HepG2 (cell line): ENCODE results near the gene ASB5. TPM values are rescaled to one million over a fixed set of nuclear protein-coding genes. Genes with fewer than 3 reads are reported as not detected.

Experiments
- ATAC-seq: fragments of 200-7000 bp; cut with Tn5 transposase; 3 replicates; pipeline ENCODE4 v1.9.1; 2020; ENCODE audit warnings: mild to moderate bottlenecking, moderate library complexity
- BruUV-seq: library from RNA; stranded (reverse); fragments of 400-500 nt; replicated peaks from 2 replicates; lab custom pipeline; 2021; lab: Mats Ljungman, UMichigan
- CTCF ChIA-PET: fragments of 300-600 bp; formaldehyde crosslinking; extraction: SDS; loops from one replicate; lab custom pipeline; 2021; ENCODE audit warnings: low total read pairs, inconsistent platforms, low intra/inter-chr PET ratio; lab: Yijun Ruan, JAX
- POLR2A ChIA-PET: fragments of 350-600 bp; sonication (Branson Sonifier 250); formaldehyde crosslinking; loops from one replicate; lab custom pipeline; 2020; ENCODE audit warnings: antibody characterized with exemption, inconsistent platforms; lab: Yijun Ruan, JAX
- DNase-seq: peaks from one replicate; pipeline ENCODE4 v3.0.0-alpha.2; 2015; ENCODE audit warnings: low spot score
- FAIRE-seq: peaks from 3 replicates; lab custom pipeline; 2011; peaks lifted over from hg19 to GRCh38; lab: Jason Lieb, UNC
- H2AFZ ChIP-seq: one replicate; pipeline ENCODE4 v1.6.1; 2011; ENCODE audit warnings: low read length, inconsistent platforms
- H3K27ac ChIP-seq: fragments of 300-600 bp; 3 replicates; pipeline ENCODE4 v1.8.0; 2011; ENCODE audit warnings: mixed run types, mild to moderate bottlenecking, mixed read lengths, low read length, inconsistent platforms; ENCODE audit not compliant: insufficient read depth; ENCODE audit errors: extremely low read length
- H3K27me3 ChIP-seq, 2 experiments: fragments of 200-600 bp in 1 of 2; 2 replicates in 1 of 2; 3 replicates in 1 of 2; pipeline versions ENCODE4 v1.6.0 to v1.8.0; 2011; ENCODE audit warnings: low read length in 2 of 2, mild to moderate bottlenecking in 2 of 2, moderate library complexity in 2 of 2, inconsistent platforms in 1 of 2; ENCODE audit not compliant: insufficient read depth in 2 of 2, control insufficient read depth in 1 of 2
- H3K36me3 ChIP-seq, 2 experiments: fragments of 200-600 bp in 1 of 2; replicated peaks in 1 of 2; 2 replicates in 1 of 2; 3 replicates in 1 of 2; pipeline versions ENCODE4 v1.5.1 to v1.8.0; 2011; ENCODE audit warnings: low read length in 2 of 2, inconsistent platforms in 1 of 2; ENCODE audit not compliant: insufficient read depth in 2 of 2, control insufficient read depth in 1 of 2
- H3K4me1 ChIP-seq: 2 replicates; pipeline ENCODE4 v1.5.1; 2012; ENCODE audit warnings: low read length, inconsistent platforms; ENCODE audit not compliant: insufficient read depth
- H3K4me2 ChIP-seq: 2 replicates; pipeline ENCODE4 v1.6.0; 2011; ENCODE audit warnings: low read depth, low read length, inconsistent platforms
- H3K4me3 ChIP-seq, 3 experiments: fragments of 200-600 bp in 1 of 3; sonication (generic), shearing (Covaris generic) in 1 of 3; replicated peaks in 1 of 3; 2 replicates each; pipeline ENCODE4 v1.5.1; 2011 to 2016; ENCODE audit warnings: low read length in 3 of 3, inconsistent platforms in 2 of 3, low read depth in 2 of 3, mild to moderate bottlenecking in 2 of 3, control low read depth in 1 of 3, mixed read lengths in 1 of 3; ENCODE audit not compliant: insufficient read depth in 1 of 3
- H3K79me2 ChIP-seq: one replicate; pipeline ENCODE4 v1.6.1; 2011; ENCODE audit warnings: low read length, inconsistent platforms; ENCODE audit not compliant: insufficient read depth
- H3K9ac ChIP-seq: 2 replicates; pipeline ENCODE4 v1.6.0; 2011; ENCODE audit warnings: mild to moderate bottlenecking, low read depth, low read length, inconsistent platforms; ENCODE audit not compliant: insufficient read depth
- H3K9me3 ChIP-seq: 2 replicates; pipeline ENCODE4 v1.5.1; 2012; ENCODE audit warnings: mild to moderate bottlenecking, low read length
- H4K20me1 ChIP-seq: 2 replicates; pipeline ENCODE4 v1.6.0; 2011; ENCODE audit warnings: inconsistent platforms, mild to moderate bottlenecking, low read length, moderate library complexity; ENCODE audit not compliant: insufficient read depth
- ERF ChIP-seq: IDR thresholded peaks from 2 replicates; pipeline ENCODE4 v1.6.1; 2018; ENCODE audit warnings: missing biosample characterization, missing genetic modification reagents
- HNF4A ChIP-seq: sonication (generic); formaldehyde crosslinking; IDR thresholded peaks from 2 replicates; pipeline ENCODE4 v1.4.0; 2020; ENCODE audit warnings: missing genetic modification reagents
- KDM3A ChIP-seq: IDR thresholded peaks from 2 replicates; pipeline ENCODE4 v1.6.1; 2018; ENCODE audit warnings: low read depth, missing compliant biosample characterization
- POLR2G ChIP-seq: fragments of 200-400 bp; formaldehyde crosslinking; IDR thresholded peaks from 2 replicates; pipeline ENCODE4 v1.6.1; 2018; ENCODE audit warnings: mild to moderate bottlenecking, low read depth, low read length, moderate library complexity
- SALL2 ChIP-seq: sonication (generic); formaldehyde crosslinking; IDR thresholded peaks from 2 replicates; pipeline ENCODE4 v1.8.1; 2023; ENCODE audit warnings: mild to moderate bottlenecking, missing genetic modification reagents, inconsistent platforms
- SNAI1 ChIP-seq: sonication (generic); formaldehyde crosslinking; IDR thresholded peaks from 2 replicates; pipeline ENCODE4 v1.5.0; 2020; ENCODE audit warnings: mild to moderate bottlenecking, missing genetic modification reagents, borderline replicate concordance
- TAF15 ChIP-seq: fragments of 200-400 bp; formaldehyde crosslinking; IDR thresholded peaks from one replicate; pipeline ENCODE4 v1.6.1; 2018; ENCODE audit warnings: mild to moderate bottlenecking, low read depth, low read length; ENCODE audit not compliant: poor library complexity, severe bottlenecking
- TRIM24 ChIP-seq: sonication (generic); formaldehyde crosslinking; IDR thresholded peaks from 2 replicates; pipeline ENCODE4 v1.8.0; 2022; ENCODE audit warnings: mild to moderate bottlenecking, missing genetic modification reagents
- ZKSCAN8 ChIP-seq: IDR thresholded peaks from 2 replicates; pipeline ENCODE4 v1.6.1; 2016; ENCODE audit warnings: borderline replicate concordance, missing genetic modification reagents, missing compliant biosample characterization
- ZNF10 ChIP-seq: sonication (generic); formaldehyde crosslinking; IDR thresholded peaks from 2 replicates; pipeline ENCODE4 v1.4.0; 2020; ENCODE audit warnings: mild to moderate bottlenecking, low read depth, missing genetic modification reagents, borderline replicate concordance
- ZNF230 ChIP-seq: sonication (generic); formaldehyde crosslinking; IDR thresholded peaks from 2 replicates; pipeline ENCODE4 v1.4.0; 2020; ENCODE audit warnings: mild to moderate bottlenecking, missing genetic modification reagents
- ZNF383 ChIP-seq: sonication (generic); formaldehyde crosslinking; IDR thresholded peaks from 2 replicates; pipeline ENCODE4 v1.4.0; 2020; ENCODE audit warnings: missing genetic modification reagents, mild to moderate bottlenecking, borderline replicate concordance
- ZNF589 ChIP-seq: sonication (generic); formaldehyde crosslinking; conservative IDR thresholded peaks from 2 replicates; pipeline ENCODE4 v1.8.0; 2022; ENCODE audit warnings: mild to moderate bottlenecking, moderate library complexity, missing genetic modification reagents
- ZNF660 ChIP-seq: sonication (generic); formaldehyde crosslinking; IDR thresholded peaks from 2 replicates; pipeline ENCODE4 v1.5.1; 2020; ENCODE audit warnings: mild to moderate bottlenecking, low read depth, missing genetic modification reagents, borderline replicate concordance
- ZNF766 ChIP-seq: sonication (generic); formaldehyde crosslinking; IDR thresholded peaks from 2 replicates; pipeline ENCODE4 v1.5.0; 2020; ENCODE audit warnings: missing genetic modification reagents, borderline replicate concordance
- WGBS: methylation state at CpG from one replicate; pipeline ENCODE4 v1.1.6; 2017; ENCODE audit warnings: low lambda C conversion rate; 5-methylcytosine and 5-hydroxymethylcytosine counted together
- in situ Hi-C: cut with HindIII; loops from 2 replicates; pipeline ENCODE4 v1.10.0; 2017; ENCODE audit warnings: low pct_unique_long_range_greater_than_20kb; ENCODE audit not compliant: extremely low pct_ligation_motif_present
- intact Hi-C: fragments of 100-400 bp; cut with micrococcal nuclease; formaldehyde crosslinking; loops from one replicate; pipeline ENCODE4 v1.10.0; 2022; ENCODE audit not compliant: unreplicated experiment
- polyA plus RNA-seq, 8 experiments: library from polyadenylated mRNA; depleted of rRNA in 3 of 8; stranded (reverse) in 7 of 8; unstranded in 1 of 8; fragments of >200 nt; fragmentation: Illumina TruSeq in 4 of 8; extraction: Trizol in 4 of 8; gene quantifications; 2 replicates each; pipeline versions ENCODE4 v1.2.1 to v1.2.3, GENCODE V29; 2011 to 2016; ENCODE audit warnings: low read depth in 4 of 8, missing spikeins in 1 of 8, mixed read lengths in 1 of 8; ENCODE audit not compliant: insufficient read depth in 1 of 8
- total RNA-seq, 5 experiments: library from RNA; depleted of rRNA; stranded (reverse); fragments of >200 nt; fragmentation: Illumina TruSeq; extraction: Trizol; gene quantifications; 2 replicates each; pipeline ENCODE4 v1.2.3, GENCODE V29; 2016; ENCODE audit warnings: low read depth in 1 of 5
- TF ChIP-seq, protein P1 (sequence below): sonication (generic); formaldehyde crosslinking; IDR thresholded peaks from 2 replicates; pipeline ENCODE4 v1.4.0; 2020; ENCODE audit warnings: mild to moderate bottlenecking, missing genetic modification reagents

Gene ASB5
- total and polyA plus RNA-seq, 2 of the 13 experiments (the other 11 are each of a cell fraction or from before 2014, with no cell fraction given), result not detected

- CTCF ChIA-PET, result no interaction called here
- no peak overlapping the region for H3K27ac ChIP-seq
- in situ Hi-C loops, result no loop called here
Measured at GRCh38 chr4:176210579-176211296, 58.3 kb downstream of the ASB5 start.

More at GRCh38 chr4:176210579-176211296, 58.3 kb downstream of the ASB5 start:
- POLR2A ChIA-PET, result no interaction called here
- Histone ChIP-seq H3K4me3 (no peak overlapping the region), H3K79me2 (no peaks in the 10 kb centered on the region), H3K27me3 (no peaks in the 10 kb centered on the region; a peak in 1 of 5 replicates), H4K20me1 (no peaks in the 10 kb centered on the region), H3K9me3 (no peaks in the 10 kb centered on the region), H2AFZ (no peak overlapping the region)
- intact Hi-C loops, result no loop called here
- BruUV-seq, result no TSS peak
- TF ChIP-seq TAF15, result no peak
- TF ChIP-seq ZNF660, result no peak
- TF ChIP-seq ZNF230, result no peak
- no peak for TF ChIP-seq SNAI1 (CRISPR knock-in tag)
- TF ChIP-seq ZNF383, result no peak
- TF ChIP-seq SALL2, result no peak
- TF ChIP-seq ERF (CRISPR knock-in tag), result no peak
- TF ChIP-seq ZNF589 (CRISPR knock-in tag), result no peak
- TF ChIP-seq HNF4A (CRISPR knock-in tag), result no peak
- no peak for TF ChIP-seq POLR2G
- no peak for TF ChIP-seq KDM3A (CRISPR knock-in tag)
- no peak for TF ChIP-seq ZNF766 (CRISPR knock-in tag)
- TF ChIP-seq ZNF10 (CRISPR knock-in tag), result no peak
- no peak for TF ChIP-seq ZKSCAN8 (CRISPR knock-in tag)
- no peak for TF ChIP-seq TRIM24 (CRISPR knock-in tag)
- TF ChIP-seq, protein P1, sequence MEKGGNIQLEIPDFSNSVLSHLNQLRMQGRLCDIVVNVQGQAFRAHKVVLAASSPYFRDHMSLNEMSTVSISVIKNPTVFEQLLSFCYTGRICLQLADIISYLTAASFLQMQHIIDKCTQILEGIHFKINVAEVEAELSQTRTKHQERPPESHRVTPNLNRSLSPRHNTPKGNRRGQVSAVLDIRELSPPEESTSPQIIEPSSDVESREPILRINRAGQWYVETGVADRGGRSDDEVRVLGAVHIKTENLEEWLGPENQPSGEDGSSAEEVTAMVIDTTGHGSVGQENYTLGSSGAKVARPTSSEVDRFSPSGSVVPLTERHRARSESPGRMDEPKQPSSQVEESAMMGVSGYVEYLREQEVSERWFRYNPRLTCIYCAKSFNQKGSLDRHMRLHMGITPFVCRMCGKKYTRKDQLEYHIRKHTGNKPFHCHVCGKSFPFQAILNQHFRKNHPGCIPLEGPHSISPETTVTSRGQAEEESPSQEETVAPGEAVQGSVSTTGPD (CRISPR knock-in tag), result no peak
- TF ChIP-seq, all 625 proteins: peak for 0
- H3K36me3 ChIP-seq, result no peaks in the 10 kb centered on the region
- ATAC-seq (no peak), DNase-seq (no peak), FAIRE-seq (no peak)
- 8% methylated on average over 7 of the region's 7 CpGs for WGBS
- no peak overlapping the region for H3K4me2 ChIP-seq
- H3K9ac ChIP-seq, result no peak overlapping the region
- no peaks in the 10 kb centered on the region for H3K4me1 ChIP-seq
